Measurements from ENCODE around the gene TBC1D20.

TBC1D20 gene

GRCh38 chr20:437787-438486 is 24.4 kb downstream of the TBC1D20 start:
- DNase-seq (ENCODE audit: low read depth): no peak

GRCh38 chr20:436476-436875 is 25.9 kb downstream of the TBC1D20 start:
- no peak for DNase-seq (ENCODE audit: low read depth)

- DNase-seq (ENCODE audit: low read depth): no peak
These were observed 26.8 kb downstream of the TBC1D20 start for GRCh38 chr20:435558-435957.

GRCh38 chr20:434661-435419 is 27.5 kb downstream of the TBC1D20 start:
- no peak for DNase-seq (ENCODE audit: low read depth)

- no peak for DNase-seq (ENCODE audit: low read depth)
These were observed 28.1 kb downstream of the TBC1D20 start for GRCh38 chr20:434221-434620.

GRCh38 chr20:433300-433975 is 28.9 kb downstream of the TBC1D20 start:
- no peak for DNase-seq (ENCODE audit: low read depth)

GRCh38 chr20:432677-433299 is 29.5 kb downstream of the TBC1D20 start:
- no peak for DNase-seq (ENCODE audit: low read depth)

GRCh38 chr20:432208-432607 is 30.1 kb downstream of the TBC1D20 start:
- DNase-seq (ENCODE audit: low read depth): no peak

GRCh38 chr20:431012-431904 is 31.1 kb downstream of the TBC1D20 start:
- no peak for DNase-seq (ENCODE audit: low read depth)

GRCh38 chr20:430091-430999 is 32.0 kb downstream of the TBC1D20 start:
- DNase-seq (ENCODE audit: low read depth): no peak

- DNase-seq (ENCODE audit: low read depth): no peak
These were observed 33.6 kb downstream of the TBC1D20 start for GRCh38 chr20:428658-429200.

GRCh38 chr20:427849-428657 is 34.3 kb downstream of the TBC1D20 start:
- no peak for DNase-seq (ENCODE audit: low read depth)

GRCh38 chr20:427401-427800 is 34.9 kb downstream of the TBC1D20 start:
- no peak for DNase-seq (ENCODE audit: low read depth)

GRCh38 chr20:426566-426965 is 35.8 kb downstream of the TBC1D20 start:
- DNase-seq (ENCODE audit: low read depth): no peak

GRCh38 chr20:421685-422250 is 40.6 kb downstream of the TBC1D20 start:
- no peak for DNase-seq (ENCODE audit: low read depth)

- DNase-seq (ENCODE audit: low read depth): no peak
These were observed 41.4 kb downstream of the TBC1D20 start for GRCh38 chr20:420721-421574.

- DNase-seq (ENCODE audit: low read depth): no peak
These were observed 42.1 kb downstream of the TBC1D20 start for GRCh38 chr20:420166-420620.
